GM08714 (cell line): ENCODE results near the gene MAPK11.
A peak's percentile ranks its signal among the peaks of the same experiment; 100 is the strongest.

ENCODE experiments used
- H3K4me3 ChIP-seq: fragments of 200-500 bp; sonication (Bioruptor generic); 2 replicates; pipeline ENCODE4 v1.5.1; 2014; ENCODE audit warnings: mild to moderate bottlenecking, low read length, inconsistent platforms
- ZNF274 ChIP-seq: IDR thresholded peaks from 2 replicates; pipeline ENCODE4 v1.6.1; 2012; ENCODE audit warnings: mild to moderate bottlenecking, low read depth, low read length

The MAPK11 gene

GRCh38 chr22:50250555-50251476, 19.4 kb downstream of the MAPK11 start, which contains the start of gene HDAC10:
HDAC10 (minus strand) TSS chr22:50251265; CDS start chr22:50251032, 233 bp downstream.
- H3K4me3 ChIP-seq, result peak within 1 kb of the TSS; percentile 72
- TF ChIP-seq ZNF274, result no peak

DNA sequence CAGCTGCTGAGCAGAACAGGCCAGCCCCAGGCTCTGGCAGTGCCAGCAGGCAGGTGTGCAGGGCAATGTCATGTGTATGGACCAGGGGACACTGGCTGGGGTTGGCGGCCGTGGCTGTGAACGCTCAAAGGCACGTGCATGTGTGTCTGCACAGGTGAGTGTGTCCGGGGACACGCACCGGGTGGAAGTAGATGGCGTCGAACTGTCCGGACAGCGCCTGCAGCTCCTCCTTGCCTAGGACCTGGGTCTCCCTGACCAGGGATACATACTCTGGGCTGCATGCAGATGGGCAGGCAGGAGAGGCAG, 20.0 kb downstream of the MAPK11 start:
- H3K4me3 ChIP-seq, result peak overlapping the region; percentile 72; the same call in 1 of the 2 replicates
- TF ChIP-seq ZNF274, result no peak

DNA sequence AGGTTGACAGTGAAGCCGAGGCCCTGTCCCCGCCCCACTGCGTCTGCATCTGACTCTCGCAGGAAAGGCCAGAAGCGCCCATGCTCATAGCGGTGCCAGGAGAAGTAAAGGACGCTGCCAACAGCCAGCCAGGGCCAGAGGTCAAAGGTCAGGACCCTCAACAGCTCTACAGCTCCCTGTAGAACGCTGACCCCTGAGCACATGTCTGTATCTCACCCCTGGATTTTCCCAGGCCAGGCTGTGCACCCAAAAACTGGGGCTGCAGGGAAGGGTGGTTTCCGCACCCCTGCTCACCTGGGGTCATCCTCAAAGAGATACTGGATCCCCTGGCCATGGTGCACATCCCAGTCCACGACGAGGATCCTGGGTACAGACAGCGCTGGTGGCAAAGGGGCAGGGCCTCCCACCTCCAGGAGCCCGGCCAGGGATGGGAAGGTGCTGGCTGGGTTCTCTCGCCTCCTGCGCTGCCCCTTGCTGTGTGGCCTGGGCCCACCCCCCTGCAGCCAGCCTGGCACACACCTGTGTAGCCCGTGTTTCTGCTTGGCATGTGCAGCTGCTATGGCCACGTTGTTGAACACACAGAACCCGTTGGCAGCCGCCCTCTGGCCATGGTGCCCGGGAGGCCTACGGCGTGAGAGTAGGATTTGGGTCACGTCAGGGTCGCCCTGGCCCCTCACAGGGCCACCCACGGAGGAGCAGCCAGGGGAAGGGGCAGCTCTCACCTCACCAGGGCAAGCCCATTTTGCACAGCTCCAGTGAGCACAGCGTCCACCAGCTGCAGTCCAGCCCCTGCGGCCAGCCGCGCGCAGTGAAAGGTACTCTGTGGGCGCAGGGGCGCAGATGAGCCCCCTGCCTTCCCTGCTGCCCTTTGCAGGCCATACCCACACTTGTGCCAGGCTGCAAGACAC, 20.6 kb downstream of the MAPK11 start:
- peak overlapping the region; percentile 72; the same call in 1 of the 2 replicates for H3K4me3 ChIP-seq

DNA sequence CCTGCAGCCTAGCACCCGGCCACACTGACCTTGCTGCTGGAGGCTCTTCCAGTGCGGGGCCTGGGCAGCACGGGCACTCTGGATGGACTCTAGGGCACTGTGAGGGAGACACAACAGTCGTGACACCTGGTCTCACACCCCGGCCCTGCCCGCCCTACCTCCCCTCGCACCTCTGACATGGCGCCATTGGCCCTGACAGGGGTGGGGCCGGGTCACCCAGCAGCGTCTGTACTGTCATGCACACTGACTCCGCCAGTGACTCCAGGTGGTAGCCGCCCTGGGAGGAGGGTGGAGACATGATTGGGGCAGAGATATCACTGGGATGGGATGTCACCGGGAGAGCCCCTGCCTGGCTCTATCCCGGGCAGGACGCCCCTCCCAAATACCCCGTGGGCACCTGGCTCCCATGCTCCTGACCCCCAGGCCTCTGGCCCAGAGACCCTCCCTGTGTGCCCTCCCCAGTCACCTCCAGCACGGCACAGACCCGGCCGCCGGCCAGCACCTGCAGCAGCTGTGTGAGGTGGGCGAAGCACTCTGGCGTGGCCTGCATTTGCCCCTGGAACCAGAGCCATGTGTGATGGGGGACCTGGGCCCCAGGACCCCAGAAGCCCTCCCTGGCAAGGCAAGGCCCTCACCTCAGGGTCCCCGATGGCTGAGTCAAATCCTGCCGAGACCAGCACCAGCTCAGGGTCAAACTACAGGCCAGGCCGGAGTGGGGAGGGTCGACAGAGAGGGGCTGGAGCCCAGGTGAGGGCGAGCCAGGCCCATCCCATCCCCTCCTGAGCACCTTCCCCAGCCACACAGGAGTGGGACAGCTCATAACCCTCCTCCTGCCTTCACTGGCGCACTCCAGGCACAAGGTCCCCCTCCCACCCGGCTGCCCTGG, 21.7 kb downstream of the MAPK11 start:
- no peak for TF ChIP-seq ZNF274

More for the DNA sequence above, 20.6 kb downstream of the MAPK11 start:
- no peak for TF ChIP-seq ZNF274

GRCh38 chr22:50247748-50248147, 22.4 kb downstream of the MAPK11 start:
- no peak overlapping the region for H3K4me3 ChIP-seq
- TF ChIP-seq ZNF274, result no peak

More for the DNA sequence above, 21.7 kb downstream of the MAPK11 start:
- H3K4me3 ChIP-seq, result no peak overlapping the region

GRCh38 chr22:50246242-50247175, 23.7 kb downstream of the MAPK11 start:
- H3K4me3 ChIP-seq, result no peak overlapping the region

DNA sequence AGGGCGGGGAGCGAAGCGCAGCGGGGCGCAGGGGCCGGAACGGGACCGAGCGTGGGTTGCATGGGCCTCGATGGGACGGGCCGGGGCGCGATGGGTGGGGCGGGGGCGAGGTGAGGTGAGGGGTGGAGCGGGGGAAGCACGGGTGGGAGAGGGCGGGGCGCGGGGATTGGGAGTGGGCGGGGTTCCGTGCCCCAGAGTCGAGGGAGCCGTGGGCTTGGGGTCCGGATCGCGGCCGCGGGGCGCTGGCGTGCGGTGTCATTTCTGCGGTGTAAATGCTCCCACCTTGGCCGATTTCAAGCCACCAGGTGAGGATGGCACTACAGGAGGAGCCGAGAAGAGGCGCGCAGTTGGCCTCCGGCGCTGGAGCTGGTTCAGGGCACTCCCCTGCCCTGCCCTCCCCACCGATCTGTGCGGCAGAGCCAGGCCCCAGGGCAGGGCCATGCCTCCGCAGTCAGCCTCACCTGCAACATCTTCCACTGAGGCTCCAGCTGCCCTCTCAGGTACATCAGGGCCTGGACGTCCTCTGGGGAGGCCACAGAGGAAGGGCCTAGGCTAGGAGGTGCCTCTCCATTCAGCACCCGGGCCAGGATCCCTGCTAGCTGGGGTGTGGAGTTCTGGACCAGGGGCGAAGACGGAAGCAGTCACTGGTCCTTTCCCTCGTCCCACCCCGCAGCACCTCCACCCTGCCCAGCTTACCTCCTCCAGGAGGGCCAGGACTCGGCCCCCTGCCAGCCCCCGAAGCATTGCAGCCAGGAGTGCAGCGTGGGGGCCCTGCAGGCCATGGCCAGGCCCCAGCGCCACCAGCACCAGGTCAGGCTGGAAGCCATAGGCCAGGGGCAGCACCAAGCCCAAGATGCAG, 24.7 kb downstream of the MAPK11 start:
- H3K4me3 ChIP-seq, result peak overlapping the region; percentile 81
- no peak for TF ChIP-seq ZNF274

More at GRCh38 chr22:50246242-50247175, 23.7 kb downstream of the MAPK11 start:
- no peak for TF ChIP-seq ZNF274

GRCh38 chr22:50244420-50245213, 25.6 kb downstream of the MAPK11 start, which contains the start of gene TUBGCP6:
TUBGCP6 (minus strand) TSS chr22:50245023; CDS start chr22:50244459, 564 bp downstream.
- H3K4me3 ChIP-seq, result peak within 1 kb of the TSS; percentile 81
- TF ChIP-seq ZNF274, result no peak

DNA sequence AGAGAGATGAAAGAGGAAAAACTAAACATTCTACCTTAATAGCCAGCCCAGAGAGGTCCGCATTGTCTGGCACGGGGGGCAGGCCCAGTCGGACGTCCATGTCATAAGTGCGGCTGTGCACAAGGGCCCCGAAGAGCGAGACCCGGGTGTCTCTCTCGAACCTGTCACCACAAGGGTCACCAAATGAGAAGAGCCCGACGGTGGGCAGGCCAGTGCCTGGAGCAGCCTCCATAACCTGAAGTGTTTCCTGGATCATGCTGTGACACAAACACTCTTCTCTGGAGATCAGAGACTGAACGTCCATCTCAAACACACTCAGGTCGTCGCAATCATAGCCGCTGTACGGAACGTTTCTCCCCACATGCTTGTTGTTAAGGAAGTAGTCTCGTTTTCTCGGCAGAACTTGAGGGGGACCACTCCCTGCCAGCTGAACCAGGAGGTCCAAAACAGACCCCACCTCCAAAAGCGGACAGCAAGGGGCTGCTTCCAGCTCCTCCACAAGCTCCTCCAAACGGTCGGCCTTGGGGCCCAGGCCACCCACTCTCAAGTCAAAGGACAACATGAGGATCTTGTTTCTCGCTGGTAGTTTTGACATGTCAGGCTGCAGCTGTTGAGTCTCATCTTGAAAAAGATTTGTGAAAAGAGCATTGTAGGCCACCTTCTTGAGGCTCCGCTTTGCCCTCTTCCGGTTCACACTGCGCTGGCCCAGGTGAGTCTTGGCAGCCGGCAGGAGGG, 26.3 kb downstream of the MAPK11 start:
- no peak for TF ChIP-seq ZNF274
- H3K4me3 ChIP-seq, result peak overlapping the region; percentile 81

DNA sequence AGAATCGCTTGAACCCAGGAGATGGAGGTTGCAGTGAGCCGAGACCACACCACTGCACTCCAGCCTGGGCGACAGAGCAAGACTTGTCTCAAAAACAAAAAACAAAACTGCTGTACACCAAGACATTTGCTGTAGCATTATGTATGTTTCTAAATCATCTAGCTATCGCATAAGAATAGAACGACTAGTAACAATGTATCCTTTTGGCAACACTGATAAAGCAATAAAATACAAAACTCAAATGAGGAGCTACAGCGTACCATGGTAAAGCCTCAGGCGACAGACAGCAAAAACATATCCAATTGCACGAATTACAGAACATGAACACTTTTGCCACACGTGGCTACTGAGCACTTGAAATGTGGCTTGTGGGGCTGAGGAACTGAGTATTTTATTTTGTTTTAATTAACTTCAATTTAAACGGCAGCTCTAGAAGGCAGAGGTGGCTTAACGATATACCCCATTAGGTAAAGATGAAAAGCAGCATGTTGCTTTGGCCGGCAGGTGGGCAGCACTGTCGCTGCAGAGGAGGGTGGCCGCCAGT, 27.7 kb downstream of the MAPK11 start:
- TF ChIP-seq ZNF274, result no peak

DNA sequence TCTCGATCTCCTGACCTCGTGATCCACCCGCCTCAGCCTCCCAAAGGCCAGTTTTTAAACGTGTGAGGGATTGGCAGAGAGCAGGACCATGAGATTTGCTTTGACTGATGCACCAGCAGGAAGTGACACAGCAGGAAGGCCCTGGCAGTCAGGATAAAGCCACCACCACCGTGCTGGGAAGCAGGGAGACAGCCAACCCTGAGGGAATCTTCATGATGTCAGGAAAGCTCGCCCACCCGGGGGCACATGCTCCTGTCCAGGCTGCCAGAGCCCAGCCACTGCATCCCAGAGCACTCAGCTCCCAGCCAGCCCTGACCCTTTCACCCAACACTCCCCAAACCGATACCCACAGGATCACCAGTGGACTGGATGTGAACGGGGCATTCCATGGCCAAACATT, 31.4 kb downstream of the MAPK11 start:
- no peak for TF ChIP-seq ZNF274
- H3K4me3 ChIP-seq, result no peak overlapping the region

More for the DNA sequence above, 27.7 kb downstream of the MAPK11 start:
- H3K4me3 ChIP-seq, result peak overlapping the region; percentile 81
